Measurements from ENCODE around the gene ZMYM1.

The ZMYM1 gene

DNA sequence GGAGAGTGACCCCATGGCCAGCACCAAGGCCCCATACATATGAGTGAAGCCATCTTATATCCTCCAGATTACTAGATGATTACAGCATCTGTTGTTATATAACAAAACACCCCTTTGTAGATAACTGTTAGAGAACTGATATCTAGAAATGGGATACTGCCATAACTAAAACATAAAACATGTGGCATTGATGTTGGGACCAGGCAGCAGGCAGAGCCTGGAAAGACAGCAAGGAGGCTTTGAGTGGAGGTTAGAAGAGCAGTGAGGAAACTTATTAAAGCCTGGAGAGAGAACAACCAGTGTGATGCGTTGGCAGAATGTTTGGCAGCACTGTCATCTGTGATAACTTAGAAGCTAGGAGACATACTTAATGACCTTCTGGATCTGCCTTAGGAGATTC is 42.0 kb upstream of the ZMYM1 start:
- TF ChIP-seq RARB (CRISPR knock-in tag; IDR thresholded peaks at IDR 0.05) = no peak
- TF ChIP-seq, protein P1, sequence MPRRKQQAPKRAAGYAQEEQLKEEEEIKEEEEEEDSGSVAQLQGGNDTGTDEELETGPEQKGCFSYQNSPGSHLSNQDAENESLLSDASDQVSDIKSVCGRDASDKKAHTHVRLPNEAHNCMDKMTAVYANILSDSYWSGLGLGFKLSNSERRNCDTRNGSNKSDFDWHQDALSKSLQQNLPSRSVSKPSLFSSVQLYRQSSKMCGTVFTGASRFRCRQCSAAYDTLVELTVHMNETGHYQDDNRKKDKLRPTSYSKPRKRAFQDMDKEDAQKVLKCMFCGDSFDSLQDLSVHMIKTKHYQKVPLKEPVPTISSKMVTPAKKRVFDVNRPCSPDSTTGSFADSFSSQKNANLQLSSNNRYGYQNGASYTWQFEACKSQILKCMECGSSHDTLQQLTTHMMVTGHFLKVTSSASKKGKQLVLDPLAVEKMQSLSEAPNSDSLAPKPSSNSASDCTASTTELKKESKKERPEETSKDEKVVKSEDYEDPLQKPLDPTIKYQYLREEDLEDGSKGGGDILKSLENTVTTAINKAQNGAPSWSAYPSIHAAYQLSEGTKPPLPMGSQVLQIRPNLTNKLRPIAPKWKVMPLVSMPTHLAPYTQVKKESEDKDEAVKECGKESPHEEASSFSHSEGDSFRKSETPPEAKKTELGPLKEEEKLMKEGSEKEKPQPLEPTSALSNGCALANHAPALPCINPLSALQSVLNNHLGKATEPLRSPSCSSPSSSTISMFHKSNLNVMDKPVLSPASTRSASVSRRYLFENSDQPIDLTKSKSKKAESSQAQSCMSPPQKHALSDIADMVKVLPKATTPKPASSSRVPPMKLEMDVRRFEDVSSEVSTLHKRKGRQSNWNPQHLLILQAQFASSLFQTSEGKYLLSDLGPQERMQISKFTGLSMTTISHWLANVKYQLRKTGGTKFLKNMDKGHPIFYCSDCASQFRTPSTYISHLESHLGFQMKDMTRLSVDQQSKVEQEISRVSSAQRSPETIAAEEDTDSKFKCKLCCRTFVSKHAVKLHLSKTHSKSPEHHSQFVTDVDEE (CRISPR knock-in tag; IDR thresholded peaks at IDR 0.05) = no peak
- TF ChIP-seq ARNTL (CRISPR knock-in tag; IDR thresholded peaks at IDR 0.05; ENCODE audit: borderline replicate concordance, low read depth) = no peak
- no peak for TF ChIP-seq PPARA (CRISPR knock-in tag; IDR thresholded peaks at IDR 0.05; ENCODE audit: borderline replicate concordance)
- no peak for TF ChIP-seq GLIS3 (CRISPR knock-in tag; IDR thresholded peaks at IDR 0.05)
- TF ChIP-seq ZNF70 (CRISPR knock-in tag; IDR thresholded peaks at IDR 0.05) = no peak
- TF ChIP-seq, protein P2, sequence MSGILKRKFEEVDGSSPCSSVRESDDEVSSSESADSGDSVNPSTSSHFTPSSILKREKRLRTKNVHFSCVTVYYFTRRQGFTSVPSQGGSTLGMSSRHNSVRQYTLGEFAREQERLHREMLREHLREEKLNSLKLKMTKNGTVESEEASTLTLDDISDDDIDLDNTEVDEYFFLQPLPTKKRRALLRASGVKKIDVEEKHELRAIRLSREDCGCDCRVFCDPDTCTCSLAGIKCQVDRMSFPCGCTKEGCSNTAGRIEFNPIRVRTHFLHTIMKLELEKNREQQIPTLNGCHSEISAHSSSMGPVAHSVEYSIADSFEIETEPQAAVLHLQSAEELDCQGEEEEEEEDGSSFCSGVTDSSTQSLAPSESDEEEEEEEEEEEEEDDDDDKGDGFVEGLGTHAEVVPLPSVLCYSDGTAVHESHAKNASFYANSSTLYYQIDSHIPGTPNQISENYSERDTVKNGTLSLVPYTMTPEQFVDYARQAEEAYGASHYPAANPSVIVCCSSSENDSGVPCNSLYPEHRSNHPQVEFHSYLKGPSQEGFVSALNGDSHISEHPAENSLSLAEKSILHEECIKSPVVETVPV (CRISPR knock-in tag; IDR thresholded peaks at IDR 0.05) = no peak
- TF ChIP-seq ZC3H10 (CRISPR knock-in tag; IDR thresholded peaks at IDR 0.05) = no peak
- no peak for TF ChIP-seq ZNF8 (CRISPR knock-in tag; IDR thresholded peaks at IDR 0.05)
- no peak for TF ChIP-seq ZFP30 (CRISPR knock-in tag; IDR thresholded peaks at IDR 0.05)
- ATAC-seq = no peak

DNA sequence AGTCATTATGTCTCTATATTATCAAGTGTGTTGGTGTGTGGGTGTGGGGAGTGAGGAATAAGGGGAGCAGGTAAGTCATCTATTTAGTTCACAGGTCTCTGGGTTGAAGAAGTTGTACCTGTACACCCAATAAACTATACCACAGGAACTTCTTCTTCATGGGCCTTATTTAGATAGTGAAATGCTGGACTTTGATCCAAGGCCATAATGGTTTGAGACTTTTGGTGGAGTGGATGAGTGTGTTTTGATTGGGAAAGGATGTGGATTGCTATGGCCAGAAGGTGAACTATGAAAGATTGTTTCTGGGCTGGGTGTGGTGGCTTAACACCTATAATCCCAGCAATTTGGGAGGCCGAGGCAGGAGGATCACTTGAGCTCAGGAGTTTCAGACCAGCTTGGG is 40.5 kb upstream of the ZMYM1 start:
- no peak for TF ChIP-seq ARNTL (CRISPR knock-in tag; IDR thresholded peaks at IDR 0.05; ENCODE audit: borderline replicate concordance, low read depth)
- no peak for TF ChIP-seq OSR1 (CRISPR knock-in tag; IDR thresholded peaks at IDR 0.05)
- TF ChIP-seq ZNF70 (CRISPR knock-in tag; IDR thresholded peaks at IDR 0.05) = no peak
- TF ChIP-seq PPARA (CRISPR knock-in tag; IDR thresholded peaks at IDR 0.05; ENCODE audit: borderline replicate concordance) = no peak
- TF ChIP-seq, protein P3, sequence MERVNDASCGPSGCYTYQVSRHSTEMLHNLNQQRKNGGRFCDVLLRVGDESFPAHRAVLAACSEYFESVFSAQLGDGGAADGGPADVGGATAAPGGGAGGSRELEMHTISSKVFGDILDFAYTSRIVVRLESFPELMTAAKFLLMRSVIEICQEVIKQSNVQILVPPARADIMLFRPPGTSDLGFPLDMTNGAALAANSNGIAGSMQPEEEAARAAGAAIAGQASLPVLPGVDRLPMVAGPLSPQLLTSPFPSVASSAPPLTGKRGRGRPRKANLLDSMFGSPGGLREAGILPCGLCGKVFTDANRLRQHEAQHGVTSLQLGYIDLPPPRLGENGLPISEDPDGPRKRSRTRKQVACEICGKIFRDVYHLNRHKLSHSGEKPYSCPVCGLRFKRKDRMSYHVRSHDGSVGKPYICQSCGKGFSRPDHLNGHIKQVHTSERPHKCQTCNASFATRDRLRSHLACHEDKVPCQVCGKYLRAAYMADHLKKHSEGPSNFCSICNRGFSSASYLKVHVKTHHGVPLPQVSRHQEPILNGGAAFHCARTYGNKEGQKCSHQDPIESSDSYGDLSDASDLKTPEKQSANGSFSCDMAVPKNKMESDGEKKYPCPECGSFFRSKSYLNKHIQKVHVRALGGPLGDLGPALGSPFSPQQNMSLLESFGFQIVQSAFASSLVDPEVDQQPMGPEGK (CRISPR knock-in tag; IDR thresholded peaks at IDR 0.05; ENCODE audit: borderline replicate concordance) = no peak
- TF ChIP-seq ZC3H10 (CRISPR knock-in tag; IDR thresholded peaks at IDR 0.05) = no peak
- TF ChIP-seq, protein P2 (CRISPR knock-in tag; IDR thresholded peaks at IDR 0.05) = no peak
- TF ChIP-seq ZNF565 (CRISPR knock-in tag; conservative IDR thresholded peaks at IDR 0.05; ENCODE audit: low read depth) = no peak
- TF ChIP-seq, protein P1 (CRISPR knock-in tag; IDR thresholded peaks at IDR 0.05) = no peak
- TF ChIP-seq ZNF8 (CRISPR knock-in tag; IDR thresholded peaks at IDR 0.05) = no peak
- TF ChIP-seq TOX (CRISPR knock-in tag; IDR thresholded peaks at IDR 0.05; ENCODE audit: borderline replicate concordance) = no peak
- no peak for TF ChIP-seq ZFP3 (CRISPR knock-in tag; IDR thresholded peaks at IDR 0.05)
- no peak for TF ChIP-seq ESRRG (CRISPR knock-in tag; IDR thresholded peaks at IDR 0.05)
- no peak for TF ChIP-seq RARB (CRISPR knock-in tag; IDR thresholded peaks at IDR 0.05)
- TF ChIP-seq, protein P4, sequence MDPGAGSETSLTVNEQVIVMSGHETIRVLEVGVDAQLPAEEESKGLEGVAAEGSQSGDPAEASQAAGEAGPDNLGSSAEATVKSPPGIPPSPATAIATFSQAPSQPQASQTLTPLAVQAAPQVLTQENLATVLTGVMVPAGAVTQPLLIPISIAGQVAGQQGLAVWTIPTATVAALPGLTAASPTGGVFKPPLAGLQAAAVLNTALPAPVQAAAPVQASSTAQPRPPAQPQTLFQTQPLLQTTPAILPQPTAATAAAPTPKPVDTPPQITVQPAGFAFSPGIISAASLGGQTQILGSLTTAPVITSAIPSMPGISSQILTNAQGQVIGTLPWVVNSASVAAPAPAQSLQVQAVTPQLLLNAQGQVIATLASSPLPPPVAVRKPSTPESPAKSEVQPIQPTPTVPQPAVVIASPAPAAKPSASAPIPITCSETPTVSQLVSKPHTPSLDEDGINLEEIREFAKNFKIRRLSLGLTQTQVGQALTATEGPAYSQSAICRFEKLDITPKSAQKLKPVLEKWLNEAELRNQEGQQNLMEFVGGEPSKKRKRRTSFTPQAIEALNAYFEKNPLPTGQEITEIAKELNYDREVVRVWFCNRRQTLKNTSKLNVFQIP (CRISPR knock-in tag; IDR thresholded peaks at IDR 0.05; ENCODE audit: borderline replicate concordance, low read depth) = no peak
- TF ChIP-seq, protein P5, sequence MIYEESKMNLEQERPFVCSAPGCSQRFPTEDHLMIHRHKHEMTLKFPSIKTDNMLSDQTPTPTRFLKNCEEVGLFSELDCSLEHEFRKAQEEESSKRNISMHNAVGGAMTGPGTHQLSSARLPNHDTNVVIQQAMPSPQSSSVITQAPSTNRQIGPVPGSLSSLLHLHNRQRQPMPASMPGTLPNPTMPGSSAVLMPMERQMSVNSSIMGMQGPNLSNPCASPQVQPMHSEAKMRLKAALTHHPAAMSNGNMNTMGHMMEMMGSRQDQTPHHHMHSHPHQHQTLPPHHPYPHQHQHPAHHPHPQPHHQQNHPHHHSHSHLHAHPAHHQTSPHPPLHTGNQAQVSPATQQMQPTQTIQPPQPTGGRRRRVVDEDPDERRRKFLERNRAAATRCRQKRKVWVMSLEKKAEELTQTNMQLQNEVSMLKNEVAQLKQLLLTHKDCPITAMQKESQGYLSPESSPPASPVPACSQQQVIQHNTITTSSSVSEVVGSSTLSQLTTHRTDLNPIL (CRISPR knock-in tag; IDR thresholded peaks at IDR 0.05; ENCODE audit: low read depth) = no peak
- no peak for TF ChIP-seq TCF4 (CRISPR knock-in tag; IDR thresholded peaks at IDR 0.05; ENCODE audit: borderline replicate concordance)
- TF ChIP-seq SNAI2 (CRISPR knock-in tag; IDR thresholded peaks at IDR 0.05) = no peak
- TF ChIP-seq GLIS3 (CRISPR knock-in tag; IDR thresholded peaks at IDR 0.05) = no peak
- TF ChIP-seq CSDC2 (CRISPR knock-in tag; IDR thresholded peaks at IDR 0.05) = no peak
- ATAC-seq = no peak
